Measurements from ENCODE around the gene ANKK1.

ANKK1 gene

DNA sequence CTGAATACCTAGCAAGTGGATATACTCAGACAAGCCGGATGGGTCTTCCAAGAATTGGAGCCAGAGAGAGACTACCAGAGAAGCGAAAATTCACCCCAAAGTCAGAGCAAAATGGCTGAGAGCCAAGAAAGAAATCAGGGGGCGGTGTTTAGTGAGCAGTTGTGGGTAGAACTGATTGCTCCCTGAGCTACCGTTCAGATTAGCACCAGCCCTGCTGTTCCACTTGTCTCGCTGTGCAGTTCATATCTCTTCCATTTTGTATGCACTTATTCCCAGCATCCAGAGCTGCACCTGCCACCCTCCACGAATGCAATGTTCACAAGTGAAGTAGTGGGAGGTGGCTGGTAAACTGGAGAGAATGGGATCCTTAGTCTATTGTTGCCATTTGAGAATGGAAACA lies 62.2 kb downstream of the ANKK1 start:
- Histone ChIP-seq H3K9me3 (ENCODE audit: control insufficient read depth, insufficient read depth, low read length) (no peaks in the 10 kb centered on the region), H3K4me3 (ENCODE audit: low read length) (no peak overlapping the region), H4K20me1 (ENCODE audit: control insufficient read depth, insufficient read depth, low read depth, low read length) (no peaks in the 10 kb centered on the region), H3F3A (ENCODE audit: control insufficient read depth, insufficient read depth) (no peaks in the 10 kb centered on the region), H3K27ac (ENCODE audit: low read depth, low read length) (no peak overlapping the region), H3K27me3 (ENCODE audit: control insufficient read depth, low read length) (no peaks in the 10 kb centered on the region; the same call in 1 of the 2 replicates), H3K9me2 (replicated peaks; ENCODE audit: control insufficient read depth, low read length) (no peaks in the 10 kb centered on the region), H3K4me2 (ENCODE audit: low read length) (no peak overlapping the region), H3K36me3 (ENCODE audit: control insufficient read depth, low read length) (no peaks in the 10 kb centered on the region), H3K79me2 (ENCODE audit: control insufficient read depth, low read length) (no peaks in the 10 kb centered on the region), H3K4me1 (ENCODE audit: control insufficient read depth, low read length) (no peaks in the 10 kb centered on the region)
- no peak for TF ChIP-seq EZH2phosphoT487 (IDR thresholded peaks at IDR 0.05; ENCODE audit: borderline replicate concordance, low read length)
- TF ChIP-seq, protein P1, sequence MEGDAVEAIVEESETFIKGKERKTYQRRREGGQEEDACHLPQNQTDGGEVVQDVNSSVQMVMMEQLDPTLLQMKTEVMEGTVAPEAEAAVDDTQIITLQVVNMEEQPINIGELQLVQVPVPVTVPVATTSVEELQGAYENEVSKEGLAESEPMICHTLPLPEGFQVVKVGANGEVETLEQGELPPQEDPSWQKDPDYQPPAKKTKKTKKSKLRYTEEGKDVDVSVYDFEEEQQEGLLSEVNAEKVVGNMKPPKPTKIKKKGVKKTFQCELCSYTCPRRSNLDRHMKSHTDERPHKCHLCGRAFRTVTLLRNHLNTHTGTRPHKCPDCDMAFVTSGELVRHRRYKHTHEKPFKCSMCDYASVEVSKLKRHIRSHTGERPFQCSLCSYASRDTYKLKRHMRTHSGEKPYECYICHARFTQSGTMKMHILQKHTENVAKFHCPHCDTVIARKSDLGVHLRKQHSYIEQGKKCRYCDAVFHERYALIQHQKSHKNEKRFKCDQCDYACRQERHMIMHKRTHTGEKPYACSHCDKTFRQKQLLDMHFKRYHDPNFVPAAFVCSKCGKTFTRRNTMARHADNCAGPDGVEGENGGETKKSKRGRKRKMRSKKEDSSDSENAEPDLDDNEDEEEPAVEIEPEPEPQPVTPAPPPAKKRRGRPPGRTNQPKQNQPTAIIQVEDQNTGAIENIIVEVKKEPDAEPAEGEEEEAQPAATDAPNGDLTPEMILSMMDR (IDR thresholded peaks at IDR 0.05; ENCODE audit: low read depth, low read length, poor library complexity, severe bottlenecking), result no peak
